ENCODE data around the gene TMPRSS15.

The TMPRSS15 gene

GRCh38 chr21:18275781-18276180 lies 127.8 kb downstream of the TMPRSS15 start:
- no peak for DNase-seq (ENCODE audit: low read depth, low spot score)
- POLR2A ChIA-PET = no interaction called here

GRCh38 chr21:18274370-18274769 lies 129.2 kb downstream of the TMPRSS15 start:
- no peak for TF ChIP-seq CTCF (IDR thresholded peaks at IDR 0.05; ENCODE audit: insufficient read depth, low read length, missing control alignments)
- no peak for DNase-seq (ENCODE audit: low read depth, low spot score)
- POLR2A ChIA-PET = no interaction called here
- CTCF ChIA-PET = no interaction called here
- H3K4me3 ChIP-seq (ENCODE audit: low read depth, low read length) = no peak overlapping the region

More at GRCh38 chr21:18275781-18276180, 127.8 kb downstream of the TMPRSS15 start:
- no peak overlapping the region for H3K4me3 ChIP-seq (ENCODE audit: low read depth, low read length)
- no peak for TF ChIP-seq CTCF (IDR thresholded peaks at IDR 0.05; ENCODE audit: insufficient read depth, low read length, missing control alignments)
- CTCF ChIA-PET = no interaction called here

- POLR2A ChIA-PET = no interaction called here
- CTCF ChIA-PET = no interaction called here
Measured at GRCh38 chr21:18273400-18273799, 130.2 kb downstream of the TMPRSS15 start.

GRCh38 chr21:18269856-18270255 lies 133.7 kb downstream of the TMPRSS15 start:
- no peak overlapping the region for H3K4me3 ChIP-seq (ENCODE audit: low read depth, low read length)
- ChIA-PET POLR2A (no interaction called here), CTCF (no interaction called here)
- no peak for DNase-seq (ENCODE audit: low read depth, low spot score)
- TF ChIP-seq CTCF (IDR thresholded peaks at IDR 0.05; ENCODE audit: insufficient read depth, low read length, missing control alignments) = no peak

More at GRCh38 chr21:18273400-18273799, 130.2 kb downstream of the TMPRSS15 start:
- no peak for TF ChIP-seq CTCF (IDR thresholded peaks at IDR 0.05; ENCODE audit: insufficient read depth, low read length, missing control alignments)
- no peak overlapping the region for H3K4me3 ChIP-seq (ENCODE audit: low read depth, low read length)
- DNase-seq (ENCODE audit: low read depth, low spot score) = no peak

- DNase-seq (ENCODE audit: low read depth, low spot score) = no peak
- CTCF ChIA-PET = no interaction called here
- no peak for TF ChIP-seq CTCF (IDR thresholded peaks at IDR 0.05; ENCODE audit: insufficient read depth, low read length, missing control alignments)
- POLR2A ChIA-PET = no interaction called here
- no peak overlapping the region for H3K4me3 ChIP-seq (ENCODE audit: low read depth, low read length)
Measured at GRCh38 chr21:18268906-18269305, 134.7 kb downstream of the TMPRSS15 start.

GRCh38 chr21:18267496-18267895 lies 136.1 kb downstream of the TMPRSS15 start:
- no peak overlapping the region for H3K4me3 ChIP-seq (ENCODE audit: low read depth, low read length)
- ChIA-PET POLR2A (no interaction called here), CTCF (no interaction called here)
- no peak for DNase-seq (ENCODE audit: low read depth, low spot score)
- no peak for TF ChIP-seq CTCF (IDR thresholded peaks at IDR 0.05; ENCODE audit: insufficient read depth, low read length, missing control alignments)
